NOMO-1 (cell line): Measurements from ENCODE around the gene DNAH3.

Source experiments
- DNase-seq, 2 experiments: peaks; one replicate each; lab custom pipeline; 2025; ENCODE audit not compliant: unreplicated experiment in 2 of 2; lab: John Stamatoyannopoulos, UW

Gene DNAH3

GRCh38 chr16:20911361-20911760 is 239.3 kb downstream of the DNAH3 start:
- no peak for DNase-seq

GRCh38 chr16:20910781-20911321 is 239.8 kb downstream of the DNAH3 start:
- peak; percentile 46 to 92 for DNase-seq

- DNase-seq, result no peak
Observed at GRCh38 chr16:20906341-20907255, 244.0 kb downstream of the DNAH3 start.

GRCh38 chr16:20905576-20905975 is 245.1 kb downstream of the DNAH3 start:
- DNase-seq, result no peak

GRCh38 chr16:20904507-20905081 is 246.1 kb downstream of the DNAH3 start:
- DNase-seq, result peak; percentile 82 to 88

GRCh38 chr16:20903899-20904506 is 246.6 kb downstream of the DNAH3 start:
- DNase-seq, result peak in 1 of 2 experiments; percentile 20

- no peak for DNase-seq
Observed at GRCh38 chr16:20903116-20903898, 247.3 kb downstream of the DNAH3 start.

- DNase-seq, result no peak
Observed at GRCh38 chr16:20902426-20902825, 248.2 kb downstream of the DNAH3 start.

- peak; percentile 43 to 61 for DNase-seq
Observed at GRCh38 chr16:20901436-20902112, 249.1 kb downstream of the DNAH3 start.

- no peak for DNase-seq
Observed at GRCh38 chr16:20901068-20901435, 249.6 kb downstream of the DNAH3 start.

- peak; percentile 91 to 94 for DNase-seq
Observed at GRCh38 chr16:20900299-20901067, 250.2 kb downstream of the DNAH3 start, which contains the start of the genes DCUN1D3 and LYRM1. Gene DCUN1D3 (minus strand): TSS chr16:20900358. CDS start chr16:20862538, 37,820 bp downstream. Gene LYRM1 (plus strand): TSS chr16:20900771. CDS start chr16:20915556, 14,785 bp downstream.

GRCh38 chr16:20899477-20900298 is 251.0 kb downstream of the DNAH3 start:
- DNase-seq, result no peak

GRCh38 chr16:20899071-20899470 is 251.6 kb downstream of the DNAH3 start:
- no peak for DNase-seq

GRCh38 chr16:20897922-20898321 is 252.7 kb downstream of the DNAH3 start:
- DNase-seq, result no peak

- peak in 1 of 2 experiments; percentile 52 for DNase-seq
Observed at GRCh38 chr16:20897253-20897897, 253.3 kb downstream of the DNAH3 start.

- DNase-seq, result no peak
Observed at GRCh38 chr16:20894388-20894787, 256.3 kb downstream of the DNAH3 start.

GRCh38 chr16:20889625-20890275 is 260.9 kb downstream of the DNAH3 start:
- no peak for DNase-seq
